T-cell (primary cell): Measurements from ENCODE around the gene ZRANB1. TPM values are rescaled to one million over a fixed set of nuclear protein-coding genes. Genes with fewer than 3 reads are reported as not detected.

Experiments used
- ATAC-seq, 4 experiments: fragments of 200-7000 bp in 3 of 4; fragments of 150-1000 bp in 1 of 4; cut with Tn5 transposase; replicated peaks in 1 of 4; 1 replicate in 3 of 4; 2 replicates in 1 of 4; pipeline ENCODE4 v1.10.0; 2021; ENCODE audit warnings: moderate library complexity in 3 of 4, mild to moderate bottlenecking in 2 of 4, moderate number of reproducible peaks in 1 of 4
- CTCF ChIA-PET, 2 donors: fragments of 300-600 bp; sonication (Branson Sonifier 250); formaldehyde crosslinking; loops; one replicate each; lab custom pipeline; 2022; ENCODE audit warnings: antibody characterized with exemption in 2 of 2; lab: Charles Lee
- POLR2A ChIA-PET, 2 donors: fragments of 300-600 bp; sonication (Branson Sonifier 250); formaldehyde crosslinking; loops; one replicate each; lab custom pipeline; 2022; ENCODE audit warnings: antibody characterized with exemption in 2 of 2; lab: Charles Lee
- DNase-seq, 35 experiments: peaks; one replicate each; pipeline versions ENCODE4 v3.0.0 to v3.0.0-alpha.2; 2013 to 2023
- H3K27ac ChIP-seq: one replicate; pipeline ENCODE4 v1.5.1; 2013; ENCODE audit warnings: low read length
- H3K27me3 ChIP-seq, 2 experiments: replicated peaks in 1 of 2; 1 replicate in 1 of 2; 2 replicates in 1 of 2; pipeline versions ENCODE4 v1.6.1 to v1.7.0; 2013; ENCODE audit warnings: low read length in 1 of 2, mixed read lengths in 1 of 2; ENCODE audit not compliant: control insufficient read depth in 2 of 2, insufficient read depth in 2 of 2; ENCODE audit errors: extremely low read depth in 1 of 2
- H3K36me3 ChIP-seq, 2 donors: 1 replicate in 1 of 2; 2 replicates in 1 of 2; pipeline versions ENCODE4 v1.6.1 to v1.7.0; 2013; ENCODE audit warnings: low read length in 1 of 2; ENCODE audit not compliant: control insufficient read depth in 2 of 2, insufficient read depth in 1 of 2; ENCODE audit errors: extremely low read depth in 1 of 2
- H3K4me1 ChIP-seq, 2 experiments: 1 replicate in 1 of 2; 2 replicates in 1 of 2; pipeline versions ENCODE4 v1.6.1 to v1.7.0; 2013; ENCODE audit warnings: low read length in 2 of 2, mixed read lengths in 1 of 2; ENCODE audit not compliant: insufficient read depth in 2 of 2, control insufficient read depth in 1 of 2; ENCODE audit errors: extremely low read depth in 1 of 2
- H3K4me3 ChIP-seq, 2 donors: 1 replicate in 1 of 2; 2 replicates in 1 of 2; pipeline versions ENCODE4 v1.5.1 to v1.7.0; 2013; ENCODE audit warnings: mild to moderate bottlenecking in 2 of 2, low read length in 1 of 2, moderate library complexity in 1 of 2; ENCODE audit not compliant: control insufficient read depth in 1 of 2; ENCODE audit errors: extremely low read depth in 1 of 2
- H3K9me3 ChIP-seq: 2 replicates; pipeline ENCODE4 v1.7.0; 2013
- H3K27ac Mint-ChIP-seq, 2 donors: one replicate each; pipeline ENCODE4 v1.8.0; 2020 to 2021; ENCODE audit warnings: mild to moderate bottlenecking in 2 of 2, mixed read lengths in 2 of 2
- H3K27me3 Mint-ChIP-seq, 2 donors: one replicate each; pipeline ENCODE4 v1.8.0; 2021 to 2022; ENCODE audit warnings: mixed read lengths in 2 of 2
- H3K36me3 Mint-ChIP-seq: one replicate; pipeline ENCODE4 v1.8.0; 2021; ENCODE audit warnings: mixed read lengths
- H3K4me1 Mint-ChIP-seq, 3 donors: one replicate each; pipeline ENCODE4 v1.8.0; 2020 to 2022; ENCODE audit warnings: mixed read lengths in 3 of 3, mild to moderate bottlenecking in 1 of 3
- H3K4me3 Mint-ChIP-seq, 3 donors: one replicate each; pipeline ENCODE4 v1.8.0; 2020 to 2022; ENCODE audit warnings: mild to moderate bottlenecking in 3 of 3, mixed read lengths in 3 of 3, moderate library complexity in 3 of 3
- H3K9me3 Mint-ChIP-seq, 3 donors: one replicate each; pipeline ENCODE4 v1.8.0; 2020 to 2022; ENCODE audit warnings: mixed read lengths in 3 of 3
- WGBS: methylation state at CpG from one replicate; pipeline ENCODE4 v1.1.5; 2013; ENCODE audit warnings: missing lambda C conversion rate; ENCODE audit not compliant: insufficient coverage; 5-methylcytosine and 5-hydroxymethylcytosine counted together
- total RNA-seq, 35 experiments: library from RNA in 6 of 35; stranded (reverse) in 6 of 35; fragments of 120-200 nt in 1 of 35; gene quantifications; one replicate each; pipeline versions ENCODE4 v1.2.1 to v1.2.4 and lab custom pipeline; 2013 to 2026

The ZRANB1 gene
- total RNA-seq, 5 donors from 2014 or later (not counting 1 experiment from before 2014, with no cell fraction given), result 18.5 to 21.4 (median 19.1) TPM

DNA sequence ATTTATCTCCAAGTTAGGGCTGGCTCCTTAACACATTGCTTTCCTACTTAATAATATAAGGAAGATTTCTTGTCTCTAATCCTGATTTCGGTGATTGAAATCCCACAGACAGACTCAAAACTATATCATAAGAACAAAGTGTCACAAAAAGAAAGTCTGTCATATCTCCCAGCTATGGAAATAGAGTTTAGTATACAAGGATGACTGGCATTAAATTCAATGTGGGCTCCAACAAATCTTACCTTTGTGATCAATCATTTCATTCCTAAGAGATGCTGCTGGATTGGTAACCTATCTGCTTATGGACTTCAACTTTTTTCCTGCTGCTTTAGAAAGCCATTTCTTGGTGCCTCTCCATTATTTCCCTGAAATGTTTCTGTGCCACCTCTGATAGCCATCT, 39.5 kb upstream of the ZRANB1 start:
- peaks cover 11 to 21% of the 10 kb centered on the region in 2 donors for H3K27me3 Mint-ChIP-seq
- WGBS, result no CpG with 5 or more reads among the region's 1 CpG
- H3K27ac Mint-ChIP-seq, result no peak overlapping the region
- Histone ChIP-seq H3K36me3 (no peaks in the 10 kb centered on the region), H3K4me1 (no peaks in the 10 kb centered on the region), H3K27me3 (peaks cover 0 to 25% of the 10 kb centered on the region in 2 experiments), H3K9me3 (no peaks in the 10 kb centered on the region), H3K27ac (no peak overlapping the region), H3K4me3 (no peak overlapping the region)
- ATAC-seq (no peak), DNase-seq (no peak)
- no peaks in the 10 kb centered on the region for H3K4me1 Mint-ChIP-seq
- H3K9me3 Mint-ChIP-seq, result no peaks in the 10 kb centered on the region
- no peak overlapping the region for H3K4me3 Mint-ChIP-seq
- POLR2A ChIA-PET, result interaction anchor here in 1 of 2 donors (0.6 kb wide), 1 partner anchor 14 kb away, joined by 4 read pairs; no protein-coding TSS in a partner anchor
- CTCF ChIA-PET, result no interaction called here
- H3K36me3 Mint-ChIP-seq, result no peaks in the 10 kb centered on the region

DNA sequence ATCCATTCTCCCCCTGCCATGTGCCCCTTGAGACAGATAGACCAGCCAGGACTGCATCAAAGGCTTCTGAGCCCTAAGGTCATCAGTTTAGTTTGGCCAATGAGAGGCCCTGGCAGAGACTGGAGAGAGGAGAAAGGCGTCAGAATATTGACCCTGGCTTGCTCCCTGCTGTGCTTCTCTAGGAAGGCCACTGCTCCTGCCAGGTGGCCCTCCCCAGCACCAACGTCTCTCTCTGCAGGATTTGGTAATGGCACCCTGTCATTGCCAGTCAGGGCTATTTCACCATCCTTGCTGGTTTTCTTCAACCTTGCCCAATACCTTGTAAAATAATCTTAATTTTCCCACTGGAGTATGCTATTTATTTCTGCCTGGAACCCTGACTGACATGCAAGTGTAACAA, 38.8 kb upstream of the ZRANB1 start:
- no peak overlapping the region for H3K4me3 Mint-ChIP-seq
- Histone ChIP-seq H3K4me3 (no peak overlapping the region), H3K4me1 (no peaks in the 10 kb centered on the region), H3K36me3 (no peaks in the 10 kb centered on the region), H3K27me3 (peaks cover 0 to 26% of the 10 kb centered on the region in 2 experiments), H3K27ac (no peak overlapping the region), H3K9me3 (no peaks in the 10 kb centered on the region)
- H3K9me3 Mint-ChIP-seq, result no peaks in the 10 kb centered on the region
- 17% methylated on average over 1 of the region's 2 CpGs for WGBS
- no peak for DNase-seq
- H3K27ac Mint-ChIP-seq, result no peak overlapping the region
- CTCF ChIA-PET, result no interaction called here
- POLR2A ChIA-PET, result no interaction called here
- H3K27me3 Mint-ChIP-seq, result peaks cover 8 to 21% of the 10 kb centered on the region in 2 donors
- H3K36me3 Mint-ChIP-seq, result no peaks in the 10 kb centered on the region
- no peak for ATAC-seq
- H3K4me1 Mint-ChIP-seq, result no peaks in the 10 kb centered on the region

DNA sequence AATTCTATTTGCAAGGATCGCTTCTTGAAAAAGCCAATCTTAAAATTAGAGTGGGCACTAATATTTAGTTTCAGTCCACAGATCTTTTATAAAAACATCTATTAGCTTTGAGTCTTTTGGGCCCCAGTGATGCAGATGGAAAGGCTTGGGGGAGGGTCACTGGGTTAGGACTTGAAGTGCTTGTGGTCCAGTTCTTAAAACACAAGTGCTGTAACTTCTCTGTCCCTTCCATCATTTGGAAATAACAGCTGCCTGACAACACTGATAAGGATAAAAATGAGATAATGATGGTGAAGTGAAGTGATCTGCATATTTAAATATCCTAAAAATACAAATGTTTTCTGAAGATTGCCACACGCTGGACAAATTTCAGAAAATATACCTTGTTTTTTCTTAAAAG, 37.1 kb upstream of the ZRANB1 start:
- peaks cover 4 to 14% of the 10 kb centered on the region in 2 donors for H3K27me3 Mint-ChIP-seq
- Histone ChIP-seq H3K27me3 (peaks cover 0 to 15% of the 10 kb centered on the region in 2 experiments), H3K9me3 (no peaks in the 10 kb centered on the region), H3K4me1 (no peaks in the 10 kb centered on the region), H3K4me3 (no peak overlapping the region), H3K36me3 (no peaks in the 10 kb centered on the region), H3K27ac (no peak overlapping the region)
- ChIA-PET POLR2A (no interaction called here), CTCF (no interaction called here)
- H3K4me3 Mint-ChIP-seq, result no peak overlapping the region
- no peaks in the 10 kb centered on the region for H3K36me3 Mint-ChIP-seq
- no peaks in the 10 kb centered on the region for H3K9me3 Mint-ChIP-seq
- no peaks in the 10 kb centered on the region for H3K4me1 Mint-ChIP-seq
- no CpG with 5 or more reads among the region's 2 CpGs for WGBS
- no peak overlapping the region for H3K27ac Mint-ChIP-seq
- no peak for DNase-seq
- ATAC-seq, result no peak

DNA sequence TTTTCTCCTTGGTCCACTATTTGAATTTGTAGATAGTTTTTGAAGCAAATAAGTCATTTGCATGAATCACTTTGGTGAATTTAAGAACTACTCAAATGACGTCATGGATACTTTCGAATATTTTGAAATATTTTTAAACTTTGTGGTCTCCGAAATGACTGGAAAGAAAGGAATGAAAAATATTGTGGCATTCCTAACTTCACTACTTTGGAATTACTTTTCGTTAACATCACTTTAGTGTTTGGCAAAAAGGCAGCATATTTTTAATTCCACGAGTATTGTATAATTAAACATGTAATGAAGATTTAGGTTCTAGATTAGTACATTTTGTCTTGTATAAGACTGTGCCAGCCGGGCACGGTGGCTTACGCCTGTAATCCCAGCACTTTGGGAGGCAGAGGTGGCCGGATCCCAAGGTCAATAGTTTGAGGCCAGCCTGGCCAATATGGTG, 35.3 kb upstream of the ZRANB1 start:
- ATAC-seq (no peak), DNase-seq (no peak)
- Mint-ChIP-seq H3K27ac (no peak overlapping the region), H3K4me3 (no peak overlapping the region), H3K4me1 (no peaks in the 10 kb centered on the region), H3K36me3 (no peaks in the 10 kb centered on the region), H3K27me3 (peaks cover 8 to 17% of the 10 kb centered on the region in 2 donors), H3K9me3 (no peaks in the 10 kb centered on the region)
- Histone ChIP-seq H3K36me3 (no peaks in the 10 kb centered on the region), H3K27me3 (peaks cover 0 to 10% of the 10 kb centered on the region in 2 experiments), H3K27ac (no peak overlapping the region), H3K4me1 (no peaks in the 10 kb centered on the region), H3K9me3 (no peaks in the 10 kb centered on the region), H3K4me3 (no peak overlapping the region)
- CTCF ChIA-PET, result no interaction called here
- 93% methylated on average over 5 of the region's 9 CpGs for WGBS
- POLR2A ChIA-PET, result interaction anchor here in 1 of 2 donors (0.7 kb wide), 1 partner anchor 10 kb away, joined by 9 read pairs; no protein-coding TSS in a partner anchor

DNA sequence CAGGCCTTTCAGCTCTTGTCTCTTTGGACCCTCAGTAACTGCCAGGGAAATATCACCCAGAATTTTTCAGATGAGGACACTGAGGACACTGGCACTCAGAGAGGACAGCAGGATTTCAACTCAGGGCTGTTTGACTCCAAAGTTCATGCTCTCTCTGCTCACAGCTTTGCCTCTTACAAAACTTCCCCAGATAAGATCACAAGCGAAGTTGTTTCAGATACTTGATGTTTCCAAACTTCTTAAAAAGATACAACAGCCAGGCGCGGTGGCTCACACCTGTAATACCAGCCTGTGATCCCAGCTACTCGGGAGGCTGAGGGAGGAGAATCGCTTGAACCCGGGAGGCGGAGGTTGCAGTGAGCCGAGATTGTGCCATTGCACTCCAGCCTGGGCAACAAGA, 32.4 kb upstream of the ZRANB1 start:
- Mint-ChIP-seq H3K36me3 (no peaks in the 10 kb centered on the region), H3K4me1 (no peaks in the 10 kb centered on the region), H3K27me3 (peaks cover 7 to 9% of the 10 kb centered on the region in 2 donors), H3K27ac (no peak overlapping the region), H3K9me3 (no peaks in the 10 kb centered on the region), H3K4me3 (no peak overlapping the region)
- ChIA-PET POLR2A (no interaction called here), CTCF (interaction anchor here in 1 of 2 donors (0.9 kb wide), 1 partner anchor 233 kb away, joined by 3 read pairs; no protein-coding TSS in a partner anchor)
- no peaks in the 10 kb centered on the region for H3K4me1 ChIP-seq
- no peaks in the 10 kb centered on the region for H3K9me3 ChIP-seq
- peaks cover 0 to 7% of the 10 kb centered on the region in 2 experiments for H3K27me3 ChIP-seq
- no peak for ATAC-seq
- 100% methylated on average over 2 of the region's 8 CpGs for WGBS
- no peak overlapping the region for H3K27ac ChIP-seq
- no peak overlapping the region for H3K4me3 ChIP-seq
- no peak for DNase-seq
- no peaks in the 10 kb centered on the region for H3K36me3 ChIP-seq

DNA sequence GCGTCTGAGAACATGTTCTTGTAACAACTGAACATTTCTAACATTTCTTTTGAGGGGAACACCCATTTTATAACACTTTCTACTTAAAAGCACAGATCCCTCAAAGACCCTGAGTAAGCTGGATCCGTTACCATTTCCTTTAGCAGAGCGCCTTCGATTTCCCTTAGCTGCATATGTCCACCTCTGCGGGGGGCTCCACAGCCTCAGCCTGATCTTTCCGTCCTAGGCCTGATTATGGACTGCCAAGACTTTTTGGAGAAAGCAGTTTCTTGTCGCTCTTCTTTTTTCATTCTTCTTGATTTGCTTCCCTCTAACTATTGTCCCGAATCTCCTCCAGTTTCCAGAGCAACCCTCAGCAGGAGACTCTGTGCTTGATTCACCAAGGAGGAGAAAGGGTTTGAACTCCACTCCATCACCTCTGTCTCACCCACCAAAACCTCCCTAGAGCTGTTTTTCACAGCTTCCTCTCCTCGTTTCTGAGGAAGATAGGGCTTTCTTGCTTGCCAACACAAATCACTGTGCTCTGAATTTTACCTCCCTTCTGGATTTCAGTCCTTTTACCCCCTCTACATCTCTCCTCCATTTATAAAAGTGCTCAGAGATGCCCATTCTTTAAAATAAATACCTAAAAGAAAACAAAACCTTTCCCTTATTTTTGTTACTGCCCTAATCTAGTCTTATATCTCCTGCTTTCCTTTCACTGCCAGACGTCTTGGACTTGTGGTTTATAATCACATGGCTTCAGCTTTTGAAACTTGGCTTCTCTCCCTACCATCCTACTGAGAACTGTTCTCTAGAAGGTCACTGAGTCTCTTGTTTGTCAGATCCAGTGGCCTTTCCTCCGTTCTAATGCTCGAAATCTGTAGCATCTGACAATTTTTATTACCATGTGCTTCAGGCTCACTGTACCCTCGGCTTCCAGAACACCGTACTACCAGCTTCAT, 30.5 kb upstream of the ZRANB1 start:
- peaks cover 0 to 7% of the 10 kb centered on the region in 2 experiments for H3K27me3 ChIP-seq
- no peaks in the 10 kb centered on the region for H3K36me3 ChIP-seq
- ChIA-PET CTCF (interaction anchor here in 1 of 2 donors (0.9 kb wide), 1 partner anchor 104 kb away, joined by 3 read pairs; no protein-coding TSS in a partner anchor), POLR2A (interaction anchor here in 1 of 2 donors (0.6 kb wide), 2 partner anchors 409 to 1366 kb away, joined by 3 read pairs; no protein-coding TSS in a partner anchor)
- DNase-seq (no peak), ATAC-seq (no peak)
- H3K4me1 ChIP-seq, result peaks cover 0 to 5% of the 10 kb centered on the region in 2 experiments
- Mint-ChIP-seq H3K27ac (no peak overlapping the region), H3K4me1 (peaks cover 9 to 10% (median 9%) of the 10 kb centered on the region in 3 donors), H3K4me3 (no peak overlapping the region), H3K27me3 (peaks cover 7 to 9% of the 10 kb centered on the region in 2 donors), H3K36me3 (no peaks in the 10 kb centered on the region), H3K9me3 (no peaks in the 10 kb centered on the region)
- no peak overlapping the region for H3K4me3 ChIP-seq
- no peaks in the 10 kb centered on the region for H3K9me3 ChIP-seq
- WGBS, result 52% methylated on average over 10 of the region's 14 CpGs
- H3K27ac ChIP-seq, result no peak overlapping the region
